NB4 (cell line): ENCODE data around the gene GPR142.

Experiments used
- DNase-seq: peaks from one replicate; pipeline ENCODE4 v3.0.0; 2010; ENCODE audit warnings: low read depth
- H3K4me3 ChIP-seq: one replicate; pipeline ENCODE4 v1.5.1; 2011; ENCODE audit warnings: mild to moderate bottlenecking, low read depth, low read length, moderate library complexity
- CTCF ChIP-seq: IDR thresholded peaks from one replicate; pipeline ENCODE4 v1.5.1; 2012; ENCODE audit warnings: low read depth, low read length
- MAX ChIP-seq: IDR thresholded peaks from 2 replicates; pipeline ENCODE4 v1.6.1; 2011; ENCODE audit warnings: low read depth, low read length
- MYC ChIP-seq: IDR thresholded peaks from 2 replicates; pipeline ENCODE4 v1.6.1; 2011; ENCODE audit warnings: low read depth, low read length
- POLR2A ChIP-seq: IDR thresholded peaks from 2 replicates; pipeline ENCODE4 v1.6.1; 2011; ENCODE audit warnings: mild to moderate bottlenecking; ENCODE audit not compliant: insufficient read length; ENCODE audit errors: extremely low read depth

The GPR142 gene

GRCh38 chr17:74367206-74367605 is at the start of gene GPR142:
Gene GPR142 (plus strand): TSS chr17:74367506. CDS start chr17:74369541, 2,035 bp downstream.
- TF ChIP-seq MYC (no peak), POLR2A (no peak), CTCF (no peak), MAX (no peak)
- no peak within 1 kb of the TSS for H3K4me3 ChIP-seq
- DNase-seq = no peak

- TF ChIP-seq MAX (no peak), MYC (no peak), POLR2A (no peak), CTCF (no peak)
- DNase-seq = no peak
- H3K4me3 ChIP-seq = no peak overlapping the region
These were observed 48.9 kb upstream of the GPR142 start for GRCh38 chr17:74318391-74318790.

GRCh38 chr17:74324521-74324920 is 42.8 kb upstream of the GPR142 start:
- TF ChIP-seq POLR2A = no peak
- no peak for TF ChIP-seq MAX
- no peak for TF ChIP-seq MYC
- TF ChIP-seq CTCF = no peak
- H3K4me3 ChIP-seq = no peak overlapping the region
- DNase-seq = no peak

GRCh38 chr17:74325376-74325742 is 41.9 kb upstream of the GPR142 start:
- TF ChIP-seq MAX = no peak
- TF ChIP-seq POLR2A = no peak
- TF ChIP-seq CTCF = no peak
- no peak for TF ChIP-seq MYC
- H3K4me3 ChIP-seq = no peak overlapping the region
- DNase-seq = no peak

GRCh38 chr17:74325743-74326379 is 41.4 kb upstream of the GPR142 start, which contains the start of gene KIF19:
Gene KIF19 (plus strand): TSS chr17:74326226. CDS start chr17:74326350, 124 bp downstream.
- no peak for DNase-seq
- no peak within 1 kb of the TSS for H3K4me3 ChIP-seq

More at GRCh38 chr17:74325743-74326379, 41.4 kb upstream of the GPR142 start, which contains the start of gene KIF19:
- TF ChIP-seq MAX (no peak), POLR2A (no peak), MYC (no peak), CTCF (no peak)
